Stimulated activated CD4-positive, alpha-beta T cell treated with anti-CD3 and anti-CD28 coated beads, TNF-alpha, amount 100 ng/mL, for 4 hours (primary cell): ENCODE data around the gene UGGT2.
"Not testable (repeated sequence)": the region's sequence is repeated elsewhere in the genome, so short reads cannot be mapped to it uniquely, and the experiment has no call there.

ENCODE experiments used
- DNase-seq, 3 experiments: peaks; one replicate each; pipeline ENCODE4 v3.0.0-alpha.2; 2020; ENCODE audit warnings: low read depth in 3 of 3

Gene UGGT2

DNA sequence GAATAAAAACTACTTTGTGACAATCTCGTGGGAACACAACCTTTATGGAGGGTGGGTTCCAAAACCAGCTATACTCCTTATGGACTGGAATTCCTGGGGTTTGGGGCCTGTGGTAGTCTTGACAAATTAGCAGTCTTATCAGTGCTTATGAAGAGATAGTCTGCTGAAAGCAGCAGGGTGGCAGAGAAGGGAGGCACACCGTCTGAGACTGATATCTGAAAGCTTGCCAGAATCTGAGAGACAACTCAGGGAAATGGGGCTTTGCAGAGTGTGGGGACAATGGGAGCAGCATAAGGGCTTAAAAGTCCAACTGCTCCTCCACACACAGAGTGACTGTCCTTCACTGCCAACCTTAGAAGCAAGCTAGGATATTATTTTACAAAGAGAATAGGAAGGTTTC, 95.9 kb downstream of the UGGT2 start:
- no peak for DNase-seq

DNA sequence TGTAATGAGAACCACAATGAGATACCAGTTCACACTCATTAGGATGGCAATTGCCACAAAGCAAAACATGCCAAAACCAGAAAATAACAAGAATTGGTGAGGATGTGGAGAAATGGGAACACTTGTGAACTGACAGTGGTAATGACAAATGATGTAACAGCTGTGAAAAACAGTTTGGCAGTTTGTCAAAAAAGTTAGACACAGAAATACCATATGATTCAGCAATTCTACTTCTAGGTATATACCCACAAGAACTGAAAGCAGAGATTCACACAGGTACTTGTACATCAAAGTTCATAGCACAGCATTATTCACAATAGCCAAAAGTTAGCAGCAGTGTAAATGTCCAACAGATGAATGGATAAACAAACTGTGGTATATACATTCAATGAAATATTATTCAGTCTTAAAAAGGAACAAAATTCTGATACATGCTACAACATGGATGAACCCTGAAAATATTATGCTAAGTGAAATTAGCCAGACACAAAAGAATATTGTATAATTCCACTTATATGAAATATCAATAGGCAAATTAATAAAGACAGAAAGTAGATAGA, 96.5 kb downstream of the UGGT2 start:
- no peak for DNase-seq

DNA sequence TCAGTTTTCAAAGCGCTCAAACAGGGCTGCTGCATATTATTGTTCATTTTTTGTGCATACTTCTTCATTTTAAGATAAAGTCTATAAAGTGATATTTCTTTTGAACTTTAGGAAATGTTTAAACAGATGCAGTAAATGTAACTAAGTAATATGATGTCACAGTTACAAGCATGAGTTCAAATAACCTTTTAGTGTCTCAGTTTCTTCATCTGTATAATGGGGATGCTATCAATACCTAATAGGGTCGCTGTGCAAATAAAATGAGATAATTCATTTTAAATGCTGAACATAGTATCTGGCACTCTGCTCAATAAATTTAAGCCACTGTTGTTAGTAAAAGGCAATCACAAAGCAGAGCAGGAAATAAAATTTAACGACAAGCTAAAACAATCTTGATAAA, 97.5 kb downstream of the UGGT2 start:
- DNase-seq: no peak

DNA sequence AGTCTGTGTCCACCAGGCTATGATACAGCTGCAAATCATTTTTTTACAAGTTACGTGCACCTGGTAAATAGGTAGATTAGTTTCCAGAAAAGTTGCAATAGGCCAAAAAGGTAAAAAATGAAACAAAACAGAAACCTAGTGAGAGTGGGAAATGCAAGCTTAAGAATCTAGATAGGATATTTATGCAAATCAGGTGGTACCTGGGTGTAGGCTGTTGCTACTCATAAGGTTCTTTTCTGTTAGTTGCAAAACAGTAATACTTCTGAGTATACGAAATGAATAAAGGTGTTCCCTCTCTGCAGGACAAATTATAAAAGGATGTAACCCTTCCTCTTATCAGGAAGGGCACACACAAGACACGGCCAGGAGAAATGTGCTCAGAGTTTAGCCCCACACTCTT, 97.9 kb downstream of the UGGT2 start:
- DNase-seq: no peak

DNA sequence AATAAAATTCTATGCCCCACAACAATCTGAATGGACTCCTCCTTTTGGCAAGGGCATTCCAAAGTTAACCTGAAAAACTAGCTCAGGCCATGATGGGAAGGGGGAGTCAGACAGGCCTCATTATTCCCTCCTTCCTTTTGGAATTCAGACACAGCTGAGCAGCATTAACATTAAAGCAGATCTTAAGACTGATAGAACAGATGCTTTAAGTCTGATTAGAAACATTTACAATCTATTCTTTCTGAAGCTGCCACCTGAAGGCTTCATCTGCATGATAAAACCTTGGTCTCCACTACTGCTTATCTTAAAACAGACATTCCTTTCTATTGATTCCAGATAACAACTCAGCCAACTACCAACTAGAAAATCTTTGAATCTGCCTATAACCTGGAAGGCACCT, 98.9 kb downstream of the UGGT2 start:
- no peak for DNase-seq

DNA sequence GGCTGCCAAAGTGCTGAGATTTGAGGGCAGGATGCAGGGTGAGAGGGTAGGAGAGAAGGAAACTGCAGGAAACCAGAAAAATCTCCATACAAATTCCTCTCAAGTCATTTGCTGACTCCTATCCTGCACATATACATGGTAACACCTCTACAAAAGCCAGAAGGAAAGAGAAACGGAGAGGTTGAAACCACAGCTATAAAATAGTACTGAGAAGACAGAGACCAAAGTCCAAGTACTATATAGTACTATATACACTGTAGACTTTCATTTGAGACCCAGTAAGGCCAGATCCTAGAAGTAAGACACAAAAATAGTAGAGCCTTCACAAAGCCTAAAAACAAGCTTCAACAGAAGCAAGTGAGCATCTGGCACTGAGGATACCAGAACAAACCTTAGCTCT, 103.1 kb downstream of the UGGT2 start:
- no peak for DNase-seq

DNA sequence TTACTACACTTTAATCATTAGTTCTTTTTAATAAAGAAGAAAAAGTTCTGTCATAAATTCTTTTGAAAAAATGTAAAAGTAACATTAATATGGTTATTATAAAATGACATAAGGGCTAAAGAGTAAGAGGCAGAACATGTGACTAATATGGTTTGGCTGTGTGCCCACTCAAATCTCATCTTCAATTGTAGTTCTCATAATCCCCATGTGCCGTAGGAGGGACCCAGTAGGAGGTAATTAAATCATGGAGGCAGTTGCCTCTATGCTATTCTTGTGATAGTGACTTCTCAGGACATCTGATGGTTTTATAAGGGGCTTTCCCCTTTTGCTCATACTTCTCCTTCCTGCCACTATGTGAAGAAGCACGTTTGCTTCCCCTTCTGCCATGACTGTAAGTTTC, 104.5 kb downstream of the UGGT2 start:
- no peak for DNase-seq

DNA sequence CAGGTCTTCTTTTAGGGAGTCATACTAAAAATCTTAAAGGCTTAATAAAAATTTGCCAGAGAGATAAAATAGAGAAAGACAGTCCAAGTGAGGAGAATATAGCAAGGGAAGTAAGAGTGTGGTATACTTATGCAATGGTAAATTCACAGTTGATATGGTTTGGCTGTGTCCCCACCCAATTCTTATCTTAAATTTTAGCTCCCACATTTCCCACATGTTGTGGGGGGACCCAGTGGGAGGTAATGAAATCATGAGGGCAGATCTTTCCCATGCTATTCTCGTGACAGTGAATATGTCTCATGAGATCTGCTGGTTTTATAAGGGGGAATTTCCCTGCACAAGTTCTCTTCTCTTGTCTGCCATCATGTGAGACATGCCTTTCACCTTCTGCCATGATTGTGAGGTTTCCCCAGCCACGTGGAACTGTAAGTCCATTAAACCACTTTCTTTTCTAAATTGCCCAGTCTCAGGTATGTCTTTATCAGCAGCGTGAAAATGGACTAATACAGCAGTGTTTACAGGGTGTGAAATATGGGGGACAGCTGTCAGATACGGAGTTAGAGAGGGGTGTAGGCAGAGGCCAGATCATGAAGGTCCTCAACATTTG, 115.4 kb downstream of the UGGT2 start:
- DNase-seq: no peak

DNA sequence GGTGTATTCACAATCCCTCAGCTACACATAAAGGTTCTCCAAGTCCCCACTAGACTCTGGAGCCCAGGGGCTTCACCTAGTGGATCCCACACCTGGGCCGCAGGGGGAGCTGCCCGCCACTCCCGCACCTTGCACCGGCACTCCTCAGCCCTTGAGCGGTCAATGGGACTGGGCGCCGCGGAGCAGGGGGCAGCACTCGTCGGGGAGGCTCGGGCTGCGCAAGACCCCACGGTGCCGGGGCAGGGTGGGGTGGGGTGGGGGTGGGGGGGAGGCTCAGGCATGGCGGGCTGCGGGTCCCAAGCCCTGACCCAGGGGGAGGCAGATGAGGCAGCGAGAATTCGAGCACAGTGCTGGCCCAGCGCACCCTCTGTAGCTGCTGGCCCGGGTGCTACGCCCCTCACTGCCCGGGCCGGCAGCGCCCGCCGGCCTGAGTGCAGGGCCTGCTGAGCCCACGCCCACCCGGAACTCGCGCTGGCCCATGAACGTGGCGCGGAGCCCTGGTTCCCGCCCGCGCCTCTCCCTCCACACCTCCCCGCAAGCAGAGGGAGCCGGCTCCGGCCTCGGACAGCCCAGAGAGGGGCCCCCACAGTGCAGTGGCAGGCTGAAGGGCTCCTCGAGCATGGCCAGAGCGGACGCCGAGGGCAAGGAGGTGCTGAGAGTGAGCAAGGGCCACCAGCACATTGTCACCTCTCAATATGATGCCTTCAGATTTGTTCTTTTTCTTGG, 121.7 kb downstream of the UGGT2 start:
- DNase-seq: no peak

DNA sequence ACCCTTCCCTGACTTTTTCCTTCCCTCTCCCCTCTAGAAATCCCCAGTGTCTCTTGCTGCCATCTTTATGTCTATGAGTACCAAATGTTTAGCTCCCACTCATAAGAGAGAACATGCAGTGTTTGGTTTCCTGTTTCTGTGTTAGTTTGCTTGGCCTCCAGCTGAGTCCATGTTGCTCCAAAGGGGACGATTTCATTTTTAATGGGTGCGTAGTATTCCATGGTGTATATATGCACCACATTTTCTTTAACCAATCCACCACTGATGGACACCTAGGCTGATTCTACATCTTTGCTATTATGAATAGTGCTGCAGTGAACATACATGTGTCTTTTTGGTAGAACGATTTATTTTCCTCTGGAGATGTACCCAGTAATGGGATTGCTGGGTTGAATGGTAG, 123.8 kb downstream of the UGGT2 start:
- DNase-seq: no peak

DNA sequence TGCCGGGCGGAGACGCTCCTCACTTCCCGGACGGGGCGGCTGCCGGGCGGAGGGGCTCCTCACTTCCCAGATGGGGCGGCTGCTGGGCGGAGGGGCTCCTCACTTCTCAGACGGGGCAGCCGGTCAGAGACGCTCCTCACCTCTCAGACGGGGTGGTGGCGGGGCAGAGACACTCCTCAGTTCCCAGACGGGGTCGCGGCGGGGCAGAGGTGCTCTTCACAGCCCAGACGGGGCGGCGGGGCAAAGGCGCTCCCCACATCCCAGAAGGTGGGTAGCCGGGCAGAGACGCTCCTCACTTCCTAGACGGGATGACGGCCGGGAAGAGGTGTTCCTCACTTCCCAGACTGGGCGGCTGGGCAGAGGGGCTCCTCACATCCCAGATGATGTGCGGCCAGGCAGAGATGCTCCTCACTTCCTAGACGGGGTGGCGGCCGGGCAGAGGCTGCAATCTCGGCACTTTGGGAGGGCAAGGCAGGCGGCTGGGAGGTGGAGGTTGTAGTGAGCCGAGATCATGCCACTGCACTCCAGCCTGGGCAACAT, 124.8 kb downstream of the UGGT2 start:
- not testable (repeated sequence) for DNase-seq

DNA sequence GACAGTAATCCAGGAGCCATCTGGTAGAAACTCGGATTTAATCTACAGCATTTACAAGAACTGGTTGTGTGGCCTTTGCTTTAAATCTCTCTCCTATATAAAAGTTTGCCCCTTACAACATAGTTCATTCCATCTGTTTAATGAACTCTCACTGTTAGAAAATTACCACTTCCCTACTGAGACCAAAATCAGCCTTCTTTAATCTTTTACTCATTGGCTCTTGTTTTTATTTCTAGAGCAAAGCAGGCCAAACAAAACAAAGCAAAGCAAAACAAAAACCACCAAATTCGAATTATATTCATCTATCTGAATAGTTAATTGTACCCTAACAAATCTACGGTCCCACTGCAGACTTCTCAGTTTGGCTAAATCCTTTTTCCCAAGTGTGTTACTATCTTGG, 127.0 kb downstream of the UGGT2 start:
- DNase-seq: no peak

DNA sequence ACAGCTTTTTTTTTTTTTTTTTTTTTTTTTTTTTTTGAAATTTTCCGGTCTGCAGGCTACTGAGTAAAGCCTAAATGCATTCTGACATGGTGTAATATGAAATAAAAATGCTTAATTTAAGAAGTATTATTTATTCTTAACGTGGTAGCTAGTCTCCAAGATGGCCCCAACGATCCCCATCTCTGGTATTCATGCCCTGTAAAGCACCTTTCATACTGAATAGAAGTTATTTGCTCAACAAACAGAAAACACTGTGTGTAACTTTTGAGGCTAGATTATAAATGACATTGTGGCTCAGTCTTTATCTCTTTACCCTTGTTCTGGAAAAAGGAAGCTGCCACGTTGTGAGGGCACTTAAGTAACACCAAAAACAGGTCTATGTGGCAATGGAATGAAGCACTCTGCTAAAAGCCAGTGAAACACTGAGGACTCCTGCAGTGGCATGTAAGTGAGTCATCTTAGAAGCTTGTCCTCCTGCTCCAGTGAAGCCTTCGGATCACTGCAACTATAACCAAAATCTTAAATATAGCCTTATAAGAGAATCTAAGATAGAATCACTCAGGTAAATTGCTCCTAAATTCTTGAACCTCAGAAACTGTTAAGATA, 128.7 kb downstream of the UGGT2 start:
- no peak for DNase-seq

DNA sequence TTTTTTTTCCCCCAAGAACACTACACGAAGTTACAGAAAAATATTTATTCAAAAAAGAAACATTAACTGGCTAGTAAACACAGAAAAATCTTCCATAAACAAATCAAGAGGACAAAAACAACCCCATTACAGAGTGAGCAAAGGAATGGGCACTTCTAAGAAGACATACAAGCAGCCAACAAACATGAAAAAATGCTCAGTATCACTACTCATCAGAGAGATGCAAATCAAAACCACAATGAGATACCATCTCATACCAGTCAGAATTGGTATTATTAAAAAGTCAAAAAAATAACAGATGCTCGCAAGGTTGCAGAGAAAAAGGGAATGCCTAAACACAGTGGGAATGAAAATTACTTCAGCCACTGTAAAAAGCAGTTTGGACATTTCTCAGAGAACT, 131.7 kb downstream of the UGGT2 start:
- no peak for DNase-seq

DNA sequence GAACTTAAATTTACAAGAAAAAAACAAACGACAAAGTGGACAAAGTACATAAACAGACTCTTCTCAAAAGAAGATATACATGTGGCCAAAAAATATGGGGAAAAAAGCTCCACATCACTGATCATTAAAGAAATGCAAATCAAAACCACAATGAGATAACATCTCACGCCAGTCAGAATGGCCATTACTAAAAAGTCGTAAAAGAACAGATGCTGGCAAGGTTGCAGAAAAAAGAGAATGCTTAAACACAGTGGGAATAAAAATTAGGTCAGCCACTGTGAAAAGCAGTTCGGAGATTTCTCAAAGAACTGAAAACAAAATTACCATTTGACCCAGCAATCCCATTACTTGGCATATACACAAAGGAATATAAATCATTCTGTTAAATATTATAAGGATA, 132.7 kb downstream of the UGGT2 start:
- DNase-seq: no peak

DNA sequence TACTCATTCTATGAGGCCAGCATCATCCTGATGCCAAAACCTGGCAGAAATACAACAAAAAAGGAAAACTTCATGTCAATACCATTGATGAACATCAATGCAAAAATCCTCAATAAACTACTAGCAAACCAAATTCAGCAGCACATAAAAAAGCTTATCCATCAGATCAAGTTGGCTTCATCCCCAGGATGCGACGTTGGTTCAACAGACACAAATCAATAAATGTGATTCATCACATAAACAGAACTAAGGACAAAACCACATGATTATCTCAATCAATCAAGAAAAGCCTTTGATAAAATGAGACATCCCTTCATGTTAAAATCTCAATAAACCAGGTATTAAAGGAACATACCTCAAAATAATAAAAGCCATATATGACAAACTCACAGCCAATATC, 134.3 kb downstream of the UGGT2 start:
- DNase-seq: no peak

DNA sequence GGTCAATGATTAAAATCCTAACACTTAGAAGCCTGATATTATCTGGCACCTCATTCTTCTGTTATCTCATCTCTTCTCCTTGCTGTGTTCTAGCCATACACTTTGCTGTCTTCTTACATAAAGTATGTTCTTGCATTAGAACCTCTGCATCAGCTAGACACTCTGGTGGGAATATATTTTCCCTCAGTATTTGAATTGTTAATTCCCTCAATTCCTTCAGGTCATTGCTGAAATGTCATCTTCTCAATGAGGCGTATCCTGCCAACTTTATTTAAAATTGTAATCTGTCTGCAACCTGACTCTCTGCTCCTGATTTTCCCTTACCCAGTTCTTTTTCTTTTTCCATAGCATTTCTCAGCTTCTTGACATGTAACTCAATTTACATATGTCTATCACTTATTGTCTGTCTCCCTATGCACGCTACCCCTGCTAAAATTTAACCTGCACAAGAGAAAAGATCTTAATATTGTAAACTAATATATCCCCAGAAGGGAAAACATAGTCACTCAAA, 138.2 kb downstream of the UGGT2 start:
- no peak for DNase-seq

DNA sequence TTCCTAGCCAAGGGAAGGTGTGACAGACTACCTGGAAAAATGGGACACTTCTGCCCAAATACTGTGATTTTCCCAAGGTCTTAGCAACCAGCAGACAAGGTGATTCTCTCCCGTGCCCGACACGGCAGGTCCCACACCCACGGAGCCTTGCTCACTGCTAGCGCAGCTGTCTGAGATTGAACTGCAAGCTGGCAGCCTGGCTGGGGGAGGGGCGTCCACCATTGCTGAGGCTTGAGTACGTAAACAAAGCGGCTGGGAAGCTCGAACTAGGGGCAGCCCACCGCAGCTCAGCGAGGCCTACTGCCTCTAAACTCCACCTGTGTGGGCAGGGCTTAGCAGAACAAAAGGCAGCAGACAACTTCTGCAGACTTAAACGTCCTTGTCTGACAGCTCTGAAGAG, 146.2 kb downstream of the UGGT2 start:
- no peak for DNase-seq

DNA sequence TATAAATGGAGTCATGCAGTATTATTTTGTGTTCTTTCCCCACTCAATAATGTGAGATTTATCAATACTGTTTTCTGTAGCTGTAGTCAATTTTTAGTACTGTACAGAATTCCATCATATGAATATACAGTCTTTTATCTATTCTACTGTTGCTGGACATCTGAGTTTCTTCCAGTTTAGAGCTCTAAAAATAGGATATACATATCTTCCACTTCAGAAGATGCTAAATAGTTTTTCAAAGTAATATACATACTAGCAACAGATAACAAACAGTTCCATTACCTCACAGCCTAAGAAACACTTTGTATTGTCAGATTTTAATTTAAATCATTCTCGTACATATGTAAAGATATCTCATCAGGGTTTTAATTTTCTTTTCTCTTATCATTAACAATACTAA, 149.6 kb downstream of the UGGT2 start:
- no peak for DNase-seq

DNA sequence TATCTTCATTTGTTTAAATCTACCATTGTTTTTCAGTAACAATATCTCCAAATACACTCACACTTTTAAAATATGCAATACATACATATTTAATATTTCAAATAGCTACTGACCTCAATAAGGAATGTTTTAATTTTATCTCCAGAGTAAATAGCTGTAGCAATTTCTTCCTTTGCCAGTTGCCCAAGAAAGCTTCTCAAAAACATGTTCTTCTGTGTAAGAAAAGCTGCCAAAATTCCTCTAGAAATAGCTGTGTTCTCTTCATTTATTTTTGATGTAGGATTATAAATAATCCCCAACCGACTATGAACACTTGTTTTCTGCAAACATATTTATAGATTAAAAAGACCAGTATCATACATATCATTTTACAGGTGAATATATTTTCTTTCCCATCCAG, 150.5 kb downstream of the UGGT2 start:
- no peak for DNase-seq

DNA sequence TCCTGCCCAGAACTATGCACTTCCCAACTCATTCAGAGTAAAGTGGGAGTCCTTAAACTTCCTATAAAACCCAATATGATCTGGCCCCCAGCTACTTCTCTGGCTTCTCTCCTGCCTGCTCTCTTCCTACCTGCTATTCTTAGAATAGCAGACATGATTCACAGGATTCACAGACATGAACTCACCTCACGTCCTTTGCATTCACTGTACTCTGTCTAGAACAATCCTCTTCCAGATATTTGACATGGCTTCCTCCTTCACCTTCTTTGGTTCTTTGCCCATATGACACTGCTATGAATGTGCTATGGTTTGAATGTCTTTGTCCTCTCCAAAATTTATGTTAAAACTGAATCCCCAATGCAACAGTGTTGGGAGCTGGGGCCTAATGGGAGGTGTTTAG, 154.9 kb downstream of the UGGT2 start:
- no peak for DNase-seq

DNA sequence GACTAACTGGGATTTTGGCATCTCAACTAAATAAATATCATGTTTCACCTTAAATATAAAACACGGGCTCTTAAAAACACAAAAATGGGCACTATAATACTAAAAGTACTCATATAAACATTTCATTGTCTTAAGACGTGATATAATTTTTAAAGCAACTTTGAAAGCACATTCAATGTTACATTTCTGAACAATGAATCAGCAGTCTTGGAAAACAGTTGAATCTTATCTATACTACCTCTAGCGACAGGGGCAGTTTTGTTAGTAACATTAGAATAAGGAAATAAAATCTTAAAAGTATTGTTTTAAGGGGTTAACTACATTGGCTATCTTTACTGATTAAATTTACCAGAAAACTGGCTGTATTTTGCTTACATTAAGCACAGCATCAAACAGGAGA, 156.9 kb downstream of the UGGT2 start:
- no peak for DNase-seq

DNA sequence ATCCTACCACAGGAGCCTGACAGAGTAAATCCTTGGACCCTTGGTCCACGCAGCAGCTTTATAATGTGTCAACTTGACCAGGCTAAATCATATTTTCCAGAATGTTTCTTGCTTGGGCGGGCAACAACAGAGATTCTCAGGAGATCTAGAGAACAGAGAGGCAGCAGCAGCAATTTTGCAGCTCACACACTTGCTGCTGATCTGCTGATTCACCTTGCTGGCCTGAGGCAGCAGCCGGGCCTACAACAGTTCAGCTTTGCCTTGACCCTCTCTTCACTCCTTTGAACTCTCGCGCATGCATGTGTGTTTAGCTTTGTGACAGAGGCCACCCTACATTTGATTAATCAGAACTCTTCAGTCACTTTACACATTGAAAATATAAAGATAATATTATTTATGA, 159.3 kb downstream of the UGGT2 start:
- DNase-seq: no peak
